OCI-LY1 (cell line): ENCODE data around the gene PSME4.

Source experiments
- CTCF ChIP-seq: fragments of 200-600 bp; sonication (generic), shearing (Covaris generic); IDR thresholded peaks from 2 replicates; pipeline ENCODE4 v1.5.1; 2017; ENCODE audit warnings: mild to moderate bottlenecking, antibody characterized with exemption, low read length, moderate library complexity, mixed read lengths
- EZH2 ChIP-seq: fragments of 200-600 bp; sonication (generic), shearing (Covaris generic); IDR thresholded peaks from 2 replicates; pipeline ENCODE4 v1.8.0; 2017; ENCODE audit warnings: borderline replicate concordance, mixed run types, mild to moderate bottlenecking, antibody characterized with exemption, low read length, moderate library complexity, mixed read lengths

GRCh38 chr2:54015798-54016699, 45.3 kb upstream of the PSME4 start:
- no peak for TF ChIP-seq CTCF
- TF ChIP-seq EZH2 = no peak
